MCF 10A (cell line): ENCODE results near the gene KCNJ5. TPM values are rescaled to one million over a fixed set of nuclear protein-coding genes. Genes with fewer than 3 reads are reported as not detected.

Experiments
- BruUV-seq: library from RNA; stranded (reverse); fragments of 400-500 nt; replicated peaks from 2 replicates; lab custom pipeline; 2021; lab: Mats Ljungman, UMichigan
- CTCF ChIA-PET: fragments of 300-600 bp; sonication (Branson Sonifier 250); formaldehyde crosslinking; extraction: SDS; loops from one replicate; lab custom pipeline; 2021; ENCODE audit warnings: antibody characterized with exemption, inconsistent platforms; lab: Yijun Ruan, JAX
- POLR2A ChIA-PET: fragments of 300-600, 350-650 bp; sonication (Branson Sonifier 250); formaldehyde crosslinking; extraction: SDS; loops from one replicate; lab custom pipeline; 2020; ENCODE audit warnings: antibody characterized with exemption, inconsistent platforms; lab: Yijun Ruan, JAX
- DNase-seq: peaks from one replicate; pipeline ENCODE4 v3.0.0-alpha.2; 2018; ENCODE audit not compliant: unreplicated experiment
- H3K27ac Mint-ChIP-seq: one replicate; pipeline ENCODE4 v1.8.0; 2022; ENCODE audit warnings: mild to moderate bottlenecking, low read depth, mixed read lengths; ENCODE audit not compliant: unreplicated experiment
- H3K27me3 Mint-ChIP-seq: one replicate; pipeline ENCODE4 v1.8.0; 2022; ENCODE audit warnings: mixed read lengths; ENCODE audit not compliant: insufficient read depth, unreplicated experiment
- H3K36me3 Mint-ChIP-seq: one replicate; pipeline ENCODE4 v1.8.0; 2022; ENCODE audit warnings: mild to moderate bottlenecking, moderate library complexity, mixed read lengths; ENCODE audit not compliant: insufficient read depth, unreplicated experiment
- H3K4me1 Mint-ChIP-seq: one replicate; pipeline ENCODE4 v1.8.0; 2022; ENCODE audit warnings: mixed read lengths; ENCODE audit not compliant: insufficient read depth, unreplicated experiment
- H3K4me3 Mint-ChIP-seq: one replicate; pipeline ENCODE4 v1.8.0; 2022; ENCODE audit warnings: mild to moderate bottlenecking, moderate library complexity, mixed read lengths; ENCODE audit not compliant: unreplicated experiment
- H3K9me3 Mint-ChIP-seq: one replicate; pipeline ENCODE4 v1.8.0; 2022; ENCODE audit warnings: mixed read lengths; ENCODE audit not compliant: unreplicated experiment
- CTCF ChIP-seq: fragments of 200-600 bp; IDR thresholded peaks from one replicate; pipeline ENCODE4 v1.8.0; 2022; ENCODE audit warnings: antibody characterized with exemption, mild to moderate bottlenecking; ENCODE audit not compliant: unreplicated experiment
- intact Hi-C: fragments of 100-400 bp; cut with micrococcal nuclease; formaldehyde crosslinking; loops from 2 replicates; pipeline ENCODE4 v1.14.1; 2022
- total RNA-seq: library from RNA; stranded (reverse); gene quantifications from 2 replicates; pipeline ENCODE4 v1.2.3, GENCODE V29; 2022

Gene KCNJ5
- total RNA-seq, 1 experiment from 2014 or later = not detected

- no TSS peak for BruUV-seq
- Mint-ChIP-seq H3K4me1 (peaks cover 6% of the 10 kb centered on the region), H3K27me3 (no peaks in the 10 kb centered on the region), H3K36me3 (no peaks in the 10 kb centered on the region), H3K4me3 (no peak overlapping the region), H3K27ac (no peak overlapping the region), H3K9me3 (no peaks in the 10 kb centered on the region)
- no peak for TF ChIP-seq CTCF
- intact Hi-C loops = no loop called here
- peak; percentile 16 for DNase-seq
- ChIA-PET CTCF (interaction anchor here (0.6 kb wide), 3 partner anchors 36 to 94 kb away, joined by 3 to 5 read pairs (median 3); partner anchors contain the start of gene TP53AIP1), POLR2A (no interaction called here)
Observed at GRCh38 chr11:128862908-128863660, 28.1 kb upstream of the KCNJ5 start.

- no peak overlapping the region for H3K27ac Mint-ChIP-seq
- H3K9me3 Mint-ChIP-seq = no peaks in the 10 kb centered on the region
- peaks cover 6% of the 10 kb centered on the region for H3K4me1 Mint-ChIP-seq
- no peaks in the 10 kb centered on the region for H3K36me3 Mint-ChIP-seq
- no TSS peak for BruUV-seq
- CTCF ChIA-PET = interaction anchor here (0.7 to 1.8 kb wide), 4 partner anchors 11 to 53 kb away, joined by 3 to 6 read pairs (median 3); no protein-coding TSS in a partner anchor
- peak; percentile 29 for DNase-seq
- H3K4me3 Mint-ChIP-seq = no peak overlapping the region
- H3K27me3 Mint-ChIP-seq = no peaks in the 10 kb centered on the region
- TF ChIP-seq CTCF = no peak
- intact Hi-C loops = no loop called here
- POLR2A ChIA-PET = no interaction called here
Observed at GRCh38 chr11:128865490-128865889, 25.7 kb upstream of the KCNJ5 start.

DNA sequence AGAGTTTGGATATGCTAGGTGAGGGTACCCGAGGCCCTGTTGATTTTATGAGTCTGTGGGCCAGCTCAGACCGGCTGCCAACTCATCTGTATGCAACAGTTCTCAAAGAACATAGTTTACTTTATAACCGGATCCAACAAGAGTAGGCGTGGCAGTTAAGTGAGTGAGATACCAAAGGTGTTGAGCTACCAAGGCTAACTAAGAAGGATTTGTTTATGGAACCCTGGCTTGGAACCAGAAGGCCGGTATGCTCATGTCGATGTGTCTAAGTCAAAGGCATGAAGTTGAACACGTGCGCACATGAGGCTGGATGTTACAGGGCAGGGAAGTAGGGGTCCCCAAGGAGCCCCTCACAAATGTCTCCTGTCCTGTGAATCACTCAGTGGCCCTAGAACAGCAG is 23.9 kb upstream of the KCNJ5 start, which contains the start of gene KCNJ1:
Gene KCNJ1, minus strand, starts transcription at position 20 of the 400 bp plus-strand sequence. CDS start 27,053 bp downstream, outside the sequence.
- no peaks in the 10 kb centered on the region for H3K36me3 Mint-ChIP-seq
- no peak within 1 kb of the TSS for H3K27ac Mint-ChIP-seq
- no TSS peak for BruUV-seq
- ChIA-PET POLR2A (no interaction called here), CTCF (interaction anchor here (1.5 kb wide), 1 partner anchor 18 kb away, joined by 6 read pairs; no protein-coding TSS in a partner anchor)
- no peak for TF ChIP-seq CTCF
- peaks cover 6% of the 10 kb centered on the region for H3K4me1 Mint-ChIP-seq
- intact Hi-C loops = no loop called here
- no peak for DNase-seq
- H3K27me3 Mint-ChIP-seq = no peaks in the 10 kb centered on the region
- no peak within 1 kb of the TSS for H3K4me3 Mint-ChIP-seq
- no peaks in the 10 kb centered on the region for H3K9me3 Mint-ChIP-seq
